BJ (cell line): ENCODE measurements around the gene ZNF444. TPM values are rescaled to one million over a fixed set of nuclear protein-coding genes. Genes with fewer than 3 reads are reported as not detected.
"Not testable (repeated sequence)": the region's sequence is repeated elsewhere in the genome, so short reads cannot be mapped to it uniquely, and the experiment has no call there.

Source experiments
- CTCF ChIA-PET: fragments of 350-600 bp; formaldehyde crosslinking; extraction: SDS; loops from one replicate; lab custom pipeline; 2021; ENCODE audit warnings: antibody characterized with exemption, inconsistent platforms; lab: Yijun Ruan, JAX
- POLR2A ChIA-PET: fragments of 300-600 bp; sonication (Branson Sonifier 250); formaldehyde crosslinking; extraction: SDS; loops from one replicate; lab custom pipeline; 2021; ENCODE audit warnings: antibody characterized with exemption; lab: Charles Lee
- DNase-seq: peaks from one replicate; pipeline ENCODE4 v3.0.0-alpha.2; 2011; ENCODE audit warnings: low read depth
- H3K27me3 ChIP-seq: 2 replicates; pipeline ENCODE4 v1.6.0; 2011; ENCODE audit warnings: low read length; ENCODE audit not compliant: control insufficient read depth, insufficient read depth
- H3K36me3 ChIP-seq: 2 replicates; pipeline ENCODE4 v1.5.1; 2011; ENCODE audit warnings: low read length; ENCODE audit not compliant: control insufficient read depth, insufficient read depth
- H3K4me3 ChIP-seq: 2 replicates; pipeline ENCODE4 v1.5.1; 2011; ENCODE audit warnings: low read depth, mild to moderate bottlenecking, control low read depth, low read length
- polyA plus RNA-seq: library from polyadenylated mRNA; depleted of rRNA; stranded (reverse); fragments of >200 nt; gene quantifications from 2 replicates; pipeline ENCODE4 v1.2.3, GENCODE V29; 2011
- TF ChIP-seq, protein P1 (sequence below): IDR thresholded peaks from 2 replicates; pipeline ENCODE4 v1.5.1; 2011; ENCODE audit warnings: low read depth, mild to moderate bottlenecking, control low read depth, inconsistent platforms, low read length, moderate library complexity; ENCODE audit not compliant: insufficient read depth

ZNF444 gene
- polyA plus RNA-seq, 1 experiment, result 11.5 TPM

DNA sequence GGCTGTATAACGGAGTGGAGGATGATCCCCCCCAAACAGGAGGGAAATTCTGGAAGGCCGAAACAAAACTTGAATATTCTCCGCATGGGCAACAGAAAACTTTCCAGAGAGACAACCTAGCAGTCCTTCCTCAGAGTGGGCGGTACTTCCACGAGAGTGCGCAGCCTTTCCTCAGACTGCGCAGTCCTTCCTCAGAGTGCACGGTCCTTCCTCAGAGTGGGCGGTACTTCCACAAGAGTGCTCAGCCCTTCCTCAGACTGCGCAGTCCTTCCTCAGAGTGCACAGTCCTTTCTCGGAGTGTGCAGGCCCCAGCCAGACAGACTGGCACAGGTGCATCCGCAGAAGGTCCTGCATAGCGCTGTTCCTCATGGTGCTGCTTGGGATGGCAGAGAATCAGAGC, 22.0 kb downstream of the ZNF444 start:
- POLR2A ChIA-PET, result no interaction called here
- CTCF ChIA-PET, result interaction anchor here (1.7 kb wide), 1 partner anchor 9 kb away, joined by 4 read pairs; no protein-coding TSS in a partner anchor
- DNase-seq, result no peak
- peaks cover 8% of the 10 kb centered on the region for H3K36me3 ChIP-seq
- H3K27me3 ChIP-seq, result no peaks in the 10 kb centered on the region
- H3K4me3 ChIP-seq, result no peak overlapping the region
- TF ChIP-seq, protein P1, sequence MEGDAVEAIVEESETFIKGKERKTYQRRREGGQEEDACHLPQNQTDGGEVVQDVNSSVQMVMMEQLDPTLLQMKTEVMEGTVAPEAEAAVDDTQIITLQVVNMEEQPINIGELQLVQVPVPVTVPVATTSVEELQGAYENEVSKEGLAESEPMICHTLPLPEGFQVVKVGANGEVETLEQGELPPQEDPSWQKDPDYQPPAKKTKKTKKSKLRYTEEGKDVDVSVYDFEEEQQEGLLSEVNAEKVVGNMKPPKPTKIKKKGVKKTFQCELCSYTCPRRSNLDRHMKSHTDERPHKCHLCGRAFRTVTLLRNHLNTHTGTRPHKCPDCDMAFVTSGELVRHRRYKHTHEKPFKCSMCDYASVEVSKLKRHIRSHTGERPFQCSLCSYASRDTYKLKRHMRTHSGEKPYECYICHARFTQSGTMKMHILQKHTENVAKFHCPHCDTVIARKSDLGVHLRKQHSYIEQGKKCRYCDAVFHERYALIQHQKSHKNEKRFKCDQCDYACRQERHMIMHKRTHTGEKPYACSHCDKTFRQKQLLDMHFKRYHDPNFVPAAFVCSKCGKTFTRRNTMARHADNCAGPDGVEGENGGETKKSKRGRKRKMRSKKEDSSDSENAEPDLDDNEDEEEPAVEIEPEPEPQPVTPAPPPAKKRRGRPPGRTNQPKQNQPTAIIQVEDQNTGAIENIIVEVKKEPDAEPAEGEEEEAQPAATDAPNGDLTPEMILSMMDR, result no peak

GRCh38 chr19:56167064-56167578, 26.0 kb downstream of the ZNF444 start:
- ChIA-PET CTCF (interaction anchor here (12.9 kb wide), 1 partner anchor 89 kb away, joined by 262 read pairs; no protein-coding TSS in a partner anchor), POLR2A (no interaction called here)
- no peaks in the 10 kb centered on the region for H3K27me3 ChIP-seq
- TF ChIP-seq, protein P1, result no peak
- no peak overlapping the region for H3K4me3 ChIP-seq
- DNase-seq, result no peak
- no peaks in the 10 kb centered on the region for H3K36me3 ChIP-seq

GRCh38 chr19:56170261-56170660, 29.2 kb downstream of the ZNF444 start:
- DNase-seq, result no peak
- TF ChIP-seq, protein P1, result no peak
- Histone ChIP-seq H3K36me3 (no peaks in the 10 kb centered on the region), H3K4me3 (no peak overlapping the region), H3K27me3 (no peaks in the 10 kb centered on the region)
- CTCF ChIA-PET, result interaction anchor here (0.6 to 12.9 kb wide), 3 partner anchors 92 to 178 kb away, joined by 3 to 262 read pairs (median 18); no protein-coding TSS in a partner anchor
- POLR2A ChIA-PET, result no interaction called here

DNA sequence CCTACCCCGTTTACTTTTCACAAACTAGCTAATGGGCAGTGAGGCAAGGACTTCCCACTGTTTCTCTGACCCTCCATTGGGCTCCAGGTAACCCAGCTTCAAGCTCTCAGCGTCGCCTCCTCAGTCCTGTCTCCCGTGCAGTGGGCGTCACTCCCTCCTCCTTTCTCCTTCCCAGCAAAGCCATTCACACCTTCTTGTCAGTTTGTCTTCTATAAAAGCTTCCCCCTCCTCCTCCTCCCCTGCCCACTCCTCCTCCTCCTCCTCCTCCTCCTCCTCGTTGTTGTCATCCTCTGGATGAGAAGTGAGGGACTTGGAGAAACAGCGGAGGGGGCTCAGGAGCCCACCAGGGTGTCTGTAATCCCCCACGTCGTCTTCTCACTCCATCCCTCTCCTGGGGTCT, 33.0 kb downstream of the ZNF444 start:
- CTCF ChIA-PET, result interaction anchor here (1.2 to 12.9 kb wide), 5 partner anchors 9 to 160 kb away, joined by 4 to 262 read pairs (median 6); no protein-coding TSS in a partner anchor

GRCh38 chr19:56174550-56174949, 33.5 kb downstream of the ZNF444 start:
- Histone ChIP-seq H3K27me3 (no peaks in the 10 kb centered on the region), H3K4me3 (no peak overlapping the region), H3K36me3 (no peaks in the 10 kb centered on the region)
- DNase-seq, result no peak
- ChIA-PET POLR2A (no interaction called here), CTCF (interaction anchor here (12.9 kb wide), 1 partner anchor 96 kb away, joined by 262 read pairs; no protein-coding TSS in a partner anchor)
- TF ChIP-seq, protein P1, result no peak

More for the DNA sequence above, 33.0 kb downstream of the ZNF444 start:
- Histone ChIP-seq H3K36me3 (no peaks in the 10 kb centered on the region), H3K4me3 (no peak overlapping the region), H3K27me3 (no peaks in the 10 kb centered on the region)
- DNase-seq, result no peak
- POLR2A ChIA-PET, result no interaction called here
- TF ChIP-seq, protein P1, result no peak

- DNase-seq, H3K27me3 ChIP-seq, POLR2A ChIA-PET, H3K4me3 ChIP-seq, H3K36me3 ChIP-seq: not testable (repeated sequence)
- CTCF ChIA-PET, result interaction anchor here (3.7 to 12.9 kb wide), 2 partner anchors 97 to 110 kb away, joined by 18 to 262 read pairs; no protein-coding TSS in a partner anchor
Observed at GRCh38 chr19:56175861-56176307, 34.8 kb downstream of the ZNF444 start, which contains the start of gene GALP. TSS of gene GALP (plus strand) at chr19:56176008. CDS start at chr19:56177109, 1,101 bp downstream.

GRCh38 chr19:56176310-56176709, 35.2 kb downstream of the ZNF444 start:
- H3K36me3 ChIP-seq, H3K4me3 ChIP-seq, DNase-seq, POLR2A ChIA-PET, H3K27me3 ChIP-seq: not testable (repeated sequence)
- CTCF ChIA-PET, result interaction anchor here (3.7 to 12.9 kb wide), 2 partner anchors 98 to 110 kb away, joined by 18 to 262 read pairs; no protein-coding TSS in a partner anchor
